Measurements from ENCODE around the gene MAP3K7. TPM values are rescaled to one million over a fixed set of nuclear protein-coding genes. Genes with fewer than 3 reads are reported as not detected.

Gene MAP3K7
- total and polyA plus RNA-seq, 2 of the 8 experiments (the other 6 are each of a cell fraction or from before 2014, with no cell fraction given) = 27.3 to 34.8 TPM

DNA sequence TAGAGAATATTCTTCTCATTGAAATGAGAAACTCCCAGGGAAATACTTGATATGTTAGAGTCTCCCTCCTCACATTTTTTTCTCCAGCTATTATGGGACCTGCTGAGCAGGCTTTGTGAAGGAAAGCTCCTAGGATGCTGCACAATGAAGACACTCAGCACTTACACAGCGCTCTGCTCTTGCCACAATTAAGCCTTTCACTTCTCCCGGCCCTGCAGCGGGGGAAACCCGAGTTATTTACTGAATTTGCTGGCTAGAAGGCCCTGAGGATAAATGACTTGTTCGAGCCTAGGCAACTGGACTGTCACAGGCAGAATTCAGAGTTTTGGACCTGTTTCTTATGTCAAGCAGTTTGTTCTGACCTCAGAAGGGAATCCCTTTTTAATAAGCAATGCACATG lies 102.0 kb downstream of the MAP3K7 start:
- 13% methylated on average over 5 of the region's 5 CpGs; no CpG with 5 or more reads in 1 of the 2 experiments for WGBS, 2 experiments (ENCODE audit: extremely low coverage in 1 of 2, insufficient coverage in 1 of 2, insufficient read length in 1 of 2, insufficient replicate concordance in 2 of 2, low coverage in 1 of 2, low lambda C conversion rate in 2 of 2, missing lambda C conversion rate in 1 of 2)
- Histone ChIP-seq H3K18ac (ENCODE audit: extremely low read depth, low read length) (no peak overlapping the region; the same call in 1 of the 2 replicates), H2BK12ac (ENCODE audit: low read depth, low read length) (no peak overlapping the region), H3K79me1 (ENCODE audit: low read depth, low read length) (no peaks in the 10 kb centered on the region), H2AK5ac (ENCODE audit: low read depth, low read length) (no peak overlapping the region), H2BK20ac (ENCODE audit: low read length) (no peak overlapping the region), H3K36me3 (ENCODE audit: control insufficient read depth in 2 of 4, insufficient read depth in 4 of 4, low read length in 3 of 4) (peaks cover 0 to 3% (median 0%) of the 10 kb centered on the region in 4 experiments; a peak in 2 of 8 replicates), H3K23ac (ENCODE audit: insufficient read length) (no peak overlapping the region), H3K79me2 (ENCODE audit: control insufficient read depth in 1 of 2, insufficient read depth in 2 of 2, low read length in 2 of 2) (no peaks in the 10 kb centered on the region), H4K8ac (ENCODE audit: extremely low read depth, insufficient read depth, low read length) (no peak overlapping the region), H2BK5ac (ENCODE audit: low read depth, low read length) (no peak overlapping the region), H3K23me2 (ENCODE audit: low read depth, low read length) (no peaks in the 10 kb centered on the region), H3K14ac (ENCODE audit: insufficient read length) (no peak overlapping the region), H3K27ac (ENCODE audit: low read depth, low read length) (no peak overlapping the region), H2BK120ac (replicated peaks; ENCODE audit: low read depth, low read length) (no peak overlapping the region), H2AFZ (ENCODE audit: low read length) (0 out of 2 replicates have a peak overlapping the region, but pooled peaks have one; percentile 18), H3K9ac (replicated peaks in 1 of 4; ENCODE audit: extremely low read depth in 1 of 4, low read depth in 3 of 4, low read length in 3 of 4) (no peak overlapping the region), H3K27me3 (replicated peaks in 1 of 4; ENCODE audit: control insufficient read depth in 3 of 4, extremely low read depth in 1 of 4, insufficient read depth in 3 of 4, low read length in 3 of 4) (no peaks in the 10 kb centered on the region), H3K4me1 (replicated peaks in 1 of 4; ENCODE audit: control insufficient read depth in 3 of 4, insufficient read depth in 4 of 4, low read length in 3 of 4) (peaks cover 0 to 13% (median 5%) of the 10 kb centered on the region in 4 experiments; a peak in 4 of 7 replicates), H3K4me3 (ENCODE audit: extremely low read depth in 1 of 4, insufficient read depth in 2 of 4, low read depth in 3 of 4, low read length in 4 of 4) (peak overlapping the region in 1 of 4 experiments; percentile 25; a peak in 1 of 8 replicates), H4K91ac (replicated peaks; ENCODE audit: insufficient read length, low read length) (no peak overlapping the region), H3K9me3 (ENCODE audit: insufficient read depth in 2 of 2, low read depth in 1 of 2, low read length in 1 of 2) (peaks cover 5 to 14% of the 10 kb centered on the region in 2 experiments; a peak in 2 of 4 replicates), H4K20me1 (replicated peaks in 1 of 2; ENCODE audit: control insufficient read depth in 1 of 2, insufficient read depth in 2 of 2, low read length in 2 of 2) (no peaks in the 10 kb centered on the region), H4K5ac (ENCODE audit: insufficient read length, low read depth, low read length) (no peak overlapping the region), H3K4ac (replicated peaks; ENCODE audit: insufficient read length, low read depth, low read length) (no peak overlapping the region), H3K4me2 (ENCODE audit: insufficient read depth in 1 of 2, low read depth in 2 of 2, low read length in 2 of 2) (peak overlapping the region; percentile 15 to 45), H2BK15ac (ENCODE audit: low read length) (no peak overlapping the region), H3K56ac (replicated peaks; ENCODE audit: insufficient read length, low read depth, low read length) (no peak overlapping the region)
- FAIRE-seq = peak; percentile 81
- DNase-seq (ENCODE audit: low read depth in 1 of 2, low spot score in 2 of 2) = no peak
- POLR2A ChIA-PET (ENCODE audit: partially characterized antibody) = interaction anchor here (1.2 to 1.7 kb wide), 3 partner anchors 10 to 13 kb away, joined by 3 to 6 read pairs (median 5); no protein-coding TSS in a partner anchor
- CTCF ChIA-PET (ENCODE audit: partially characterized antibody) = interaction anchor here (0.6 to 2.1 kb wide), 8 partner anchors 12 to 958 kb away, joined by 3 to 7 read pairs (median 4); no protein-coding TSS in a partner anchor
- no peak; a peak in 1 of 4 replicates for TF ChIP-seq RAD21 (IDR thresholded peaks at IDR 0.05 in 1 of 2, conservative IDR thresholded peaks at IDR 0.05 in 1 of 2; ENCODE audit: low read depth in 2 of 2, low read length in 2 of 2)
- TF ChIP-seq, protein P1, sequence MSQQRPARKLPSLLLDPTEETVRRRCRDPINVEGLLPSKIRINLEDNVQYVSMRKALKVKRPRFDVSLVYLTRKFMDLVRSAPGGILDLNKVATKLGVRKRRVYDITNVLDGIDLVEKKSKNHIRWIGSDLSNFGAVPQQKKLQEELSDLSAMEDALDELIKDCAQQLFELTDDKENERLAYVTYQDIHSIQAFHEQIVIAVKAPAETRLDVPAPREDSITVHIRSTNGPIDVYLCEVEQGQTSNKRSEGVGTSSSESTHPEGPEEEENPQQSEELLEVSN (IDR thresholded peaks at IDR 0.05) = no peak
- TF ChIP-seq GTF2F1 (IDR thresholded peaks at IDR 0.05; ENCODE audit: borderline replicate concordance, low read depth, low read length) = no peak
- TF ChIP-seq TBP (IDR thresholded peaks at IDR 0.05; ENCODE audit: low read depth, low read length) = no peak
- TF ChIP-seq SP1 (IDR thresholded peaks at IDR 0.05; ENCODE audit: low read depth, low read length) = peak; percentile 57; the same call in 1 of the 2 replicates
- TF ChIP-seq MAFK (IDR thresholded peaks at IDR 0.05; ENCODE audit: low read depth, low read length) = peak; percentile 4; the same call in 1 of the 2 replicates
- TF ChIP-seq RXRA (IDR thresholded peaks at IDR 0.05; ENCODE audit: insufficient read depth, low read depth, low read length) = no peak
- 0 out of 4 replicates have a peak, but pooled peaks of 1 of the 2 experiments have one; percentile 71 for TF ChIP-seq HDAC2 (IDR thresholded peaks at IDR 0.05; ENCODE audit: borderline replicate concordance in 1 of 2, low read depth in 2 of 2, low read length in 2 of 2)
- TF ChIP-seq BACH1 (IDR thresholded peaks at IDR 0.05; ENCODE audit: low read length) = no peak
- TF ChIP-seq BCL11A (IDR thresholded peaks at IDR 0.05; ENCODE audit: low read depth in 2 of 2, low read length in 2 of 2) = peak in 1 of 2 experiments; percentile 16
- peak in 1 of 2 experiments; percentile 71; a peak in 1 of 3 replicates for TF ChIP-seq EP300 (IDR thresholded peaks at IDR 0.05; ENCODE audit: borderline replicate concordance in 1 of 2, low read depth in 2 of 2, low read length in 2 of 2)

Data from H1 (cell line).